Measurements from ENCODE around the gene GBF1. TPM values are rescaled to one million over a fixed set of nuclear protein-coding genes. Genes with fewer than 3 reads are reported as not detected.

GBF1 gene
- total and polyA plus RNA-seq, 2 experiments from 2014 or later = 43.1 to 55.4 TPM

DNA sequence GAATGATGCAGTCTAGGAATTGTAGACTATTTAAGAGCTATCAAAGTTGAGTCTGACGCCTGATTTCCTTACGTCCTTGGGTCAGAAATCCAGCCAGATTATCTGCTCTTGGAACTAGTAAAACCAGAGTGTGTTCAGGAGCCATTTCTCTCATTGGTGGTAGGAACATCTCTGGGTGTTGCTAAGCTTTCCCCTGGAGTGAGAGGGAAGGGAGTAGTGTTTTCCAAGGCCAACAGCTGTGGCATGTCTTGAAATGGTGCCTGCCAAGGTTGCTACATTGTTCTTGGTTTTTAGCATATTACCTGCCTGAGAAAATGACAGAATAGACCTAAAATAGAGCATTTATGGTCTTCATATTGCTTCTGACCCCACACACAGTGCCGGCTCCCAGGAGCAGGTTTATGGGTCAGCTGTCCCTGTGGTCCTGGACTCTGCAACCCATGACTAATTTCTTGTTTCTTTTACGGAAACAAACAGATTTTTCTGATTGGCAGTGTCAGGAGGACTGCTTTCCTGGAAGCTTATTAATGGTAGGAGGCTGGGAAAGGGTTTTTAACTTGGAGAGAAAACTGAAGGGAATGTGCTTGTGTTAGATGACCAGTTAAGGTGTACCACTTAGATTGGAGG lies 17.5 kb downstream of the GBF1 start:
- no peaks in the 10 kb centered on the region for H3K36me3 ChIP-seq (replicated peaks; ENCODE audit: insufficient read depth, low read depth)
- TF ChIP-seq, protein P1, sequence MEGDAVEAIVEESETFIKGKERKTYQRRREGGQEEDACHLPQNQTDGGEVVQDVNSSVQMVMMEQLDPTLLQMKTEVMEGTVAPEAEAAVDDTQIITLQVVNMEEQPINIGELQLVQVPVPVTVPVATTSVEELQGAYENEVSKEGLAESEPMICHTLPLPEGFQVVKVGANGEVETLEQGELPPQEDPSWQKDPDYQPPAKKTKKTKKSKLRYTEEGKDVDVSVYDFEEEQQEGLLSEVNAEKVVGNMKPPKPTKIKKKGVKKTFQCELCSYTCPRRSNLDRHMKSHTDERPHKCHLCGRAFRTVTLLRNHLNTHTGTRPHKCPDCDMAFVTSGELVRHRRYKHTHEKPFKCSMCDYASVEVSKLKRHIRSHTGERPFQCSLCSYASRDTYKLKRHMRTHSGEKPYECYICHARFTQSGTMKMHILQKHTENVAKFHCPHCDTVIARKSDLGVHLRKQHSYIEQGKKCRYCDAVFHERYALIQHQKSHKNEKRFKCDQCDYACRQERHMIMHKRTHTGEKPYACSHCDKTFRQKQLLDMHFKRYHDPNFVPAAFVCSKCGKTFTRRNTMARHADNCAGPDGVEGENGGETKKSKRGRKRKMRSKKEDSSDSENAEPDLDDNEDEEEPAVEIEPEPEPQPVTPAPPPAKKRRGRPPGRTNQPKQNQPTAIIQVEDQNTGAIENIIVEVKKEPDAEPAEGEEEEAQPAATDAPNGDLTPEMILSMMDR (IDR thresholded peaks at IDR 0.05; ENCODE audit: poor library complexity) = no peak
- TF ChIP-seq EZH2phosphoT487 (IDR thresholded peaks at IDR 0.05; ENCODE audit: low read depth, severe bottlenecking, unreplicated experiment) (no peak), EZH2 (IDR thresholded peaks at IDR 0.05; ENCODE audit: borderline replicate concordance) (no peak)
- H3K79me2 ChIP-seq = peaks cover 93% of the 10 kb centered on the region
- H2AFZ ChIP-seq = no peak overlapping the region
- peak overlapping the region; percentile 67 for H3K27ac ChIP-seq
- H3K9me3 ChIP-seq (ENCODE audit: low read depth) = no peaks in the 10 kb centered on the region
- H3K9me2 ChIP-seq (replicated peaks; ENCODE audit: insufficient read depth) = no peaks in the 10 kb centered on the region
- DNase-seq (ENCODE audit: low spot score) = no peak
- WGBS (ENCODE audit: low lambda C conversion rate, missing lambda C conversion rate) = 79% methylated on average over 4 of the region's 4 CpGs
- H3K4me2 ChIP-seq = no peak overlapping the region
- H3K27me3 ChIP-seq = no peaks in the 10 kb centered on the region
- no peaks in the 10 kb centered on the region for H3K4me1 ChIP-seq (ENCODE audit: insufficient read depth)
- H3K4me3 ChIP-seq = no peak overlapping the region
- H4K20me1 ChIP-seq (ENCODE audit: insufficient read depth, poor library complexity, severe bottlenecking) = peaks cover 48% of the 10 kb centered on the region

DNA sequence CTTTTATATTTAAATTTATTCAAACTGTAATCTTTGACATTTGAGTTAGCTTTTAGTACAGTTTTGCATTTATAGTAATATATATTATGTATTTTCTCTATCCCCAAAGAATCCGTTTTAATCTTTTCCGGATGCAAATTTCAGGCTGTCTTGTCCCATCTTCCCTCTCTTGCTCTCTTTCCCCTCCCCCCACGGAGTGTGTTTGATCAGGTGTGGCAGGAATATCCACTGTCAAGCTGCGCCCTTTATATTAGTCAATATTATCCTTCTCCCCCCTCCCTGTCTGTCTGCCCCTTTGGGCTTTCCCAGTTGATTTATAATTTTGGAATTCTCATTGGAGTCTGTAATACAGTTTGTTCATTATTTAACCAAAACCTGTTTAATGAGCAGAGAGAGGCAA lies 19.0 kb downstream of the GBF1 start:
- WGBS (ENCODE audit: low lambda C conversion rate, missing lambda C conversion rate) = 98% methylated on average over 4 of the region's 4 CpGs
- Histone ChIP-seq H3K79me2 (peaks cover 92% of the 10 kb centered on the region), H3K9me3 (ENCODE audit: low read depth) (no peaks in the 10 kb centered on the region), H2AFZ (no peak overlapping the region), H3K36me3 (replicated peaks; ENCODE audit: insufficient read depth, low read depth) (no peaks in the 10 kb centered on the region), H3K9me2 (replicated peaks; ENCODE audit: insufficient read depth) (no peaks in the 10 kb centered on the region), H3K27me3 (no peaks in the 10 kb centered on the region), H4K20me1 (ENCODE audit: insufficient read depth, poor library complexity, severe bottlenecking) (peaks cover 44% of the 10 kb centered on the region), H3K27ac (no peak overlapping the region), H3K4me3 (no peak overlapping the region), H3K4me2 (no peak overlapping the region), H3K4me1 (ENCODE audit: insufficient read depth) (no peaks in the 10 kb centered on the region)
- no peak for DNase-seq (ENCODE audit: low spot score)
- TF ChIP-seq EZH2phosphoT487 (IDR thresholded peaks at IDR 0.05; ENCODE audit: low read depth, severe bottlenecking, unreplicated experiment) (no peak), EZH2 (IDR thresholded peaks at IDR 0.05; ENCODE audit: borderline replicate concordance) (no peak)
- TF ChIP-seq, protein P1 (IDR thresholded peaks at IDR 0.05; ENCODE audit: poor library complexity) = no peak

DNA sequence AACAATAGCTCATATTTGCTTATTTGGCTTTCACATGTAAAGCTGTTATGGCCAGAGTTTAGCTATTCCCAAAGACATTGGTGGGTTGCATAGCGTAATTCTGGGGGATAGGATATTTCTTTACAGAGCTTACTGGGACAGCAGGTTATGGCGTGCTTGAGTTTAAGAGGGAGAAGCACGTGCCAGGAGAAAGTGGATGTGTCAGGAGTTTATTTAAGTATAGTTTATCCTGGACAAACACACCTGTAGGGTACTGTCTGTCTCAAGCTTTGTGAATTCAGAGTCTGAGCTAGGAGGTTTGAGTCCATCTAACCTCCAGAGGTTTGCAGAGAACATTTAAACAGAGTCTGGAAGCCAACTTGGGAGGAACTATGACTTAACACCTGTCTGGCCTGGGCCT lies 21.3 kb downstream of the GBF1 start:
- WGBS (ENCODE audit: low lambda C conversion rate, missing lambda C conversion rate) = 85% methylated on average over 3 of the region's 3 CpGs
- peaks cover 93% of the 10 kb centered on the region for H3K79me2 ChIP-seq

More for the DNA sequence above, 21.3 kb downstream of the GBF1 start:
- no peak overlapping the region for H3K4me2 ChIP-seq
- no peaks in the 10 kb centered on the region for H3K27me3 ChIP-seq
- DNase-seq (ENCODE audit: low spot score) = no peak
- H3K9me2 ChIP-seq (replicated peaks; ENCODE audit: insufficient read depth) = no peaks in the 10 kb centered on the region
- no peaks in the 10 kb centered on the region for H3K9me3 ChIP-seq (ENCODE audit: low read depth)
- TF ChIP-seq EZH2phosphoT487 (IDR thresholded peaks at IDR 0.05; ENCODE audit: low read depth, severe bottlenecking, unreplicated experiment) = no peak
- TF ChIP-seq, protein P1 (IDR thresholded peaks at IDR 0.05; ENCODE audit: poor library complexity) = no peak
- no peak for TF ChIP-seq EZH2 (IDR thresholded peaks at IDR 0.05; ENCODE audit: borderline replicate concordance)
- H3K4me3 ChIP-seq = no peak overlapping the region
- peaks cover 51% of the 10 kb centered on the region for H4K20me1 ChIP-seq (ENCODE audit: insufficient read depth, poor library complexity, severe bottlenecking)
- H2AFZ ChIP-seq = no peak overlapping the region
- no peaks in the 10 kb centered on the region for H3K36me3 ChIP-seq (replicated peaks; ENCODE audit: insufficient read depth, low read depth)
- H3K4me1 ChIP-seq (ENCODE audit: insufficient read depth) = no peaks in the 10 kb centered on the region
- H3K27ac ChIP-seq = no peak overlapping the region

Measured in hepatocyte (in vitro differentiated cells).